ENCODE measurements around the gene NPPC. TPM values are rescaled to one million over a fixed set of nuclear protein-coding genes. Genes with fewer than 3 reads are reported as not detected.

The NPPC gene
- total and polyA plus RNA-seq, 5 donors from 2014 or later, result not detected

- no peaks in the 10 kb centered on the region for H3K27me3 ChIP-seq (ENCODE audit: control insufficient read depth, insufficient read depth, low read length)
- no peaks in the 10 kb centered on the region for H3K9me3 Mint-ChIP-seq
- ATAC-seq (ENCODE audit: low read depth in 2 of 2) (no peak), DNase-seq (no peak)
- no peak overlapping the region for H3K4me3 Mint-ChIP-seq
- no peaks in the 10 kb centered on the region for H3K9me3 ChIP-seq (ENCODE audit: control insufficient read depth in 2 of 2, low read length in 2 of 2)
- H3K36me3 Mint-ChIP-seq, result no peaks in the 10 kb centered on the region
- H3K4me1 ChIP-seq (ENCODE audit: control insufficient read depth, insufficient read depth, low read length, poor library complexity, severe bottlenecking), result no peaks in the 10 kb centered on the region
- H3K4me1 Mint-ChIP-seq, result peaks cover 0 to 2% (median under 1%) of the 10 kb centered on the region in 4 donors
- H3K36me3 ChIP-seq (ENCODE audit: control insufficient read depth, insufficient read depth, low read length), result no peaks in the 10 kb centered on the region
- no peak overlapping the region for H3K27ac Mint-ChIP-seq
- no peak overlapping the region for H3K4me3 ChIP-seq (ENCODE audit: low read depth, low read length)
- peaks cover 17% of the 10 kb centered on the region for H3K27me3 Mint-ChIP-seq
- H3K27ac ChIP-seq (ENCODE audit: insufficient read depth, low read length, poor library complexity, severe bottlenecking), result no peak overlapping the region
Observed at GRCh38 chr2:231907765-231908164, 18.4 kb downstream of the NPPC start.

DNA sequence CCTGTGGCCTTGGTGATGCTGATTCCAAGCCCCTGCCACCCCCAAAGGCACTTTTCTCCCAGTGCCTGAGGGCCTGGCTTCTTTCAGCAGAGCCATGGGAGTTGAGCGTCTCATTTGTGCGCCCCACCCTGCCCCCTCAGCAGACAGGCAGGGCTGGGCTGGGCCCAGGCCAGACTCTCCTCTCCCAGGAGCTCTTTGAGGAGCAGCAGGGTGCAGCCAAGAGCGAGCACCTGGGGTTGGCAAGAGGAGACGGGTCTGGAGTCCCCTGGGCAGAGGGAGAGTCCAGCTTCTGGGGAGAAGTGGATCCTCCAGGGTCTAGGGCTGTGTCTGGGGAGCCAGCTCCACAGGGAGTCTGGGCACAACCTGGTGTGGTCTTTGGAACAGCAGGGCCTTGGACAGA lies 21.2 kb downstream of the NPPC start:
- H3K36me3 Mint-ChIP-seq, result no peaks in the 10 kb centered on the region
- no peak overlapping the region for H3K4me3 Mint-ChIP-seq
- H3K27me3 Mint-ChIP-seq, result peaks cover 22% of the 10 kb centered on the region
- Histone ChIP-seq H3K27ac (ENCODE audit: insufficient read depth, low read length, poor library complexity, severe bottlenecking) (no peak overlapping the region), H3K36me3 (ENCODE audit: control insufficient read depth, insufficient read depth, low read length) (no peaks in the 10 kb centered on the region), H3K4me1 (ENCODE audit: control insufficient read depth, insufficient read depth, low read length, poor library complexity, severe bottlenecking) (no peaks in the 10 kb centered on the region), H3K4me3 (ENCODE audit: low read depth, low read length) (no peak overlapping the region), H3K9me3 (ENCODE audit: control insufficient read depth in 2 of 2, low read length in 2 of 2) (no peaks in the 10 kb centered on the region), H3K27me3 (ENCODE audit: control insufficient read depth, insufficient read depth, low read length) (no peaks in the 10 kb centered on the region)
- H3K27ac Mint-ChIP-seq, result no peak overlapping the region
- no peak for DNase-seq
- peaks cover 0 to 2% (median 0%) of the 10 kb centered on the region in 7 donors for H3K9me3 Mint-ChIP-seq
- ATAC-seq (ENCODE audit: low read depth in 2 of 2), result no peak
- peaks cover 0 to 2% (median under 1%) of the 10 kb centered on the region in 4 donors for H3K4me1 Mint-ChIP-seq

DNA sequence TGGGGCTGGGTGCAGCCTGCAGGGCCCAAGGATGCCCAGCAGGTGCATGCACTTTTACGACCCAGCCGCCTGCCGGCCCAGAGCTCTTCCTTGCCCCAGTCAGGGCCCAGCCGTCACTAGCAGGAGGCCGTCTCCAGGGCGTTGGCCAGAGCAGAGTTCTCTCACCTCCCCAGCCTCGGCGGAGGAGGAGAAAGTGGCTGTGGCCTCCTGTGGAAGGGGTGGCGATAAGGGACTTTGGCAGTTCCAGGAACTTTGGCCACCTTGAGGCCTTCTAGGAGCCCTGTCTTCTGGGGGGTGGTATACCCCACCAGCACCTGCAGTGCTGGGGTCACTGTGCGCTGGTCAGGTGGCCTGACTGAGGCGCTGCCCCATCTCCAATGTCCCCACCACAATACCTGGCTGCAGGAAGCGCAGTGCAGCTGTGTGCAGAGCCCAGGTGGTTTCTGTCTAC lies 22.0 kb downstream of the NPPC start:
- H3K27me3 ChIP-seq (ENCODE audit: control insufficient read depth, insufficient read depth, low read length), result no peaks in the 10 kb centered on the region
- no peaks in the 10 kb centered on the region for H3K4me1 ChIP-seq (ENCODE audit: control insufficient read depth, insufficient read depth, low read length, poor library complexity, severe bottlenecking)
- H3K4me3 ChIP-seq (ENCODE audit: low read depth, low read length), result no peak overlapping the region
- H3K36me3 ChIP-seq (ENCODE audit: control insufficient read depth, insufficient read depth, low read length), result no peaks in the 10 kb centered on the region
- H3K4me1 Mint-ChIP-seq, result no peaks in the 10 kb centered on the region
- ATAC-seq (ENCODE audit: low read depth in 2 of 2) (no peak), DNase-seq (no peak)
- no peak overlapping the region for H3K4me3 Mint-ChIP-seq
- H3K36me3 Mint-ChIP-seq, result no peaks in the 10 kb centered on the region
- H3K9me3 Mint-ChIP-seq, result peaks cover 0 to 2% (median 0%) of the 10 kb centered on the region in 7 donors
- H3K27ac Mint-ChIP-seq, result no peak overlapping the region
- H3K27me3 Mint-ChIP-seq, result peaks cover 22% of the 10 kb centered on the region
- no peak overlapping the region for H3K27ac ChIP-seq (ENCODE audit: insufficient read depth, low read length, poor library complexity, severe bottlenecking)
- H3K9me3 ChIP-seq (ENCODE audit: control insufficient read depth in 2 of 2, low read length in 2 of 2), result no peaks in the 10 kb centered on the region

DNA sequence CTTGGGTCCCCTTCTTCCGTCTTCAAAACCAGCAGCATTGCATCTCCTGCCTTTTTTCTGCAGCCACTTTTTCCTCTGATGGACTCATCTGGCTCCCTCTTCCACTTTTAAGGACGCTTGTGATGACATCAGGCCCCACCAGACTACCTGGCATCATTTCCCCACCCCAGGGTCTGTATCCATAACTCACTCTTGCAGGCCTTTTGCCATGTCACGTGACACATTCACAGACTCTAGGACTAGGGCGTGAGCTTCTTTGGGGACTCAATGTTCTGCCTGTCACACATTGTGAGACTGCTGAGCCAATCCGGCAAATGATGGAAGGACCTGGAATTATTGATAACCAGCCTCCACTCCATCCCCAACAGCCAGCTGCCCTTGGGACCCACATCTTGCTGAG lies 23.6 kb downstream of the NPPC start:
- Mint-ChIP-seq H3K27me3 (peaks cover 25% of the 10 kb centered on the region), H3K9me3 (peaks cover 0 to 2% (median 0%) of the 10 kb centered on the region in 7 donors), H3K4me3 (no peak overlapping the region), H3K36me3 (no peaks in the 10 kb centered on the region), H3K4me1 (no peaks in the 10 kb centered on the region), H3K27ac (no peak overlapping the region)
- DNase-seq, result no peak
- Histone ChIP-seq H3K27ac (ENCODE audit: insufficient read depth, low read length, poor library complexity, severe bottlenecking) (no peak overlapping the region), H3K27me3 (ENCODE audit: control insufficient read depth, insufficient read depth, low read length) (no peaks in the 10 kb centered on the region), H3K4me1 (ENCODE audit: control insufficient read depth, insufficient read depth, low read length, poor library complexity, severe bottlenecking) (no peaks in the 10 kb centered on the region), H3K4me3 (ENCODE audit: low read depth, low read length) (no peak overlapping the region), H3K9me3 (ENCODE audit: control insufficient read depth in 2 of 2, low read length in 2 of 2) (no peaks in the 10 kb centered on the region), H3K36me3 (ENCODE audit: control insufficient read depth, insufficient read depth, low read length) (no peaks in the 10 kb centered on the region)
- ATAC-seq (ENCODE audit: low read depth in 2 of 2), result no peak

GRCh38 chr2:231900972-231901371 lies 25.2 kb downstream of the NPPC start:
- H3K27ac Mint-ChIP-seq, result no peak overlapping the region
- no peak overlapping the region for H3K4me3 ChIP-seq (ENCODE audit: low read depth, low read length)
- peaks cover 0 to 2% (median 0%) of the 10 kb centered on the region in 7 donors for H3K9me3 Mint-ChIP-seq

DNA sequence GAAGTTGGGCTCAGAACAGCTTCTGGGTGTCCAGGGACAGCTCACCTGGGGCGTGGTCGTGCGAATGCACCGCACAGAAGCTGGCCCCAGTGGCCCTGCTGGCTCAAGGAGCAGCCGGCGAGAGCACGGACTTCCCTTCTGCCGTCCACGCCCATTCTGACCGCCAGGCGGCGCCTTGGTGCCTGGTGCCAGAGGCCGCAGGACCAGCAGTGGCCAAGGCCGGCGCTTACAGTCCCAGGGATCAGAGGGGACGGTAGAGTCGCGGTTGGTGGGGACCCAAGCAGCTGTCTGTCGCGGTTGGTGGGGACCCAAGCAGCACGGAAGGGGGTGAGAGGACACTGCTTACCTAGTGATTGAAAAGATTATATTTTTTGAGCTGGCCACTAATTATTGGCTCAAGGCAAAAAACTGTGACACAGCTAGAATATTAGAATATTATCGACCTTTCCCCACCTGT lies 25.7 kb downstream of the NPPC start:
- no peak overlapping the region for H3K4me3 Mint-ChIP-seq
- H3K9me3 Mint-ChIP-seq, result peaks cover 0 to 2% (median 0%) of the 10 kb centered on the region in 7 donors

More at GRCh38 chr2:231900972-231901371, 25.2 kb downstream of the NPPC start:
- H3K36me3 ChIP-seq (ENCODE audit: control insufficient read depth, insufficient read depth, low read length), result no peaks in the 10 kb centered on the region
- H3K4me1 ChIP-seq (ENCODE audit: control insufficient read depth, insufficient read depth, low read length, poor library complexity, severe bottlenecking), result no peaks in the 10 kb centered on the region
- no peak overlapping the region for H3K27ac ChIP-seq (ENCODE audit: insufficient read depth, low read length, poor library complexity, severe bottlenecking)
- Mint-ChIP-seq H3K36me3 (no peaks in the 10 kb centered on the region), H3K27me3 (peaks cover 20% of the 10 kb centered on the region), H3K4me1 (no peaks in the 10 kb centered on the region), H3K4me3 (no peak overlapping the region)
- no peak for DNase-seq
- no peaks in the 10 kb centered on the region for H3K9me3 ChIP-seq (ENCODE audit: control insufficient read depth in 2 of 2, low read length in 2 of 2)
- ATAC-seq (ENCODE audit: low read depth in 2 of 2), result no peak
- H3K27me3 ChIP-seq (ENCODE audit: control insufficient read depth, insufficient read depth, low read length), result no peaks in the 10 kb centered on the region

GRCh38 chr2:231894566-231895380 lies 31.4 kb downstream of the NPPC start:
- DNase-seq, result no peak
- H3K4me1 Mint-ChIP-seq, result no peaks in the 10 kb centered on the region
- no peak for ATAC-seq (ENCODE audit: low read depth in 2 of 2)
- H3K4me3 ChIP-seq (ENCODE audit: low read depth, low read length), result no peak overlapping the region
- H3K27ac Mint-ChIP-seq, result no peak overlapping the region
- H3K9me3 Mint-ChIP-seq, result no peaks in the 10 kb centered on the region
- H3K27me3 ChIP-seq (ENCODE audit: control insufficient read depth, insufficient read depth, low read length), result no peaks in the 10 kb centered on the region
- H3K4me3 Mint-ChIP-seq, result no peak overlapping the region
- H3K4me1 ChIP-seq (ENCODE audit: control insufficient read depth, insufficient read depth, low read length, poor library complexity, severe bottlenecking), result no peaks in the 10 kb centered on the region
- no peak overlapping the region for H3K27ac ChIP-seq (ENCODE audit: insufficient read depth, low read length, poor library complexity, severe bottlenecking)
- H3K36me3 Mint-ChIP-seq, result no peaks in the 10 kb centered on the region
- no peaks in the 10 kb centered on the region for H3K9me3 ChIP-seq (ENCODE audit: control insufficient read depth in 2 of 2, low read length in 2 of 2)
- H3K27me3 Mint-ChIP-seq, result peaks cover 26% of the 10 kb centered on the region
- no peaks in the 10 kb centered on the region for H3K36me3 ChIP-seq (ENCODE audit: control insufficient read depth, insufficient read depth, low read length)

More for the DNA sequence above, 25.7 kb downstream of the NPPC start:
- peaks cover 19% of the 10 kb centered on the region for H3K27me3 Mint-ChIP-seq
- no peak overlapping the region for H3K27ac Mint-ChIP-seq
- no peaks in the 10 kb centered on the region for H3K4me1 ChIP-seq (ENCODE audit: control insufficient read depth, insufficient read depth, low read length, poor library complexity, severe bottlenecking)
- no peak overlapping the region for H3K4me3 ChIP-seq (ENCODE audit: low read depth, low read length)
- H3K27me3 ChIP-seq (ENCODE audit: control insufficient read depth, insufficient read depth, low read length), result no peaks in the 10 kb centered on the region
- ATAC-seq (ENCODE audit: low read depth in 2 of 2) (no peak), DNase-seq (peak in 2 of 3 donors; percentile 9 to 47)
- H3K36me3 ChIP-seq (ENCODE audit: control insufficient read depth, insufficient read depth, low read length), result no peaks in the 10 kb centered on the region
- H3K36me3 Mint-ChIP-seq, result no peaks in the 10 kb centered on the region
- H3K4me1 Mint-ChIP-seq, result no peaks in the 10 kb centered on the region
- H3K9me3 ChIP-seq (ENCODE audit: control insufficient read depth in 2 of 2, low read length in 2 of 2), result no peaks in the 10 kb centered on the region
- no peak overlapping the region for H3K27ac ChIP-seq (ENCODE audit: insufficient read depth, low read length, poor library complexity, severe bottlenecking)

- Histone ChIP-seq H3K4me1 (ENCODE audit: control insufficient read depth, insufficient read depth, low read length, poor library complexity, severe bottlenecking) (no peaks in the 10 kb centered on the region), H3K27me3 (ENCODE audit: control insufficient read depth, insufficient read depth, low read length) (peaks cover 2% of the 10 kb centered on the region), H3K4me3 (ENCODE audit: low read depth, low read length) (no peak overlapping the region), H3K9me3 (ENCODE audit: control insufficient read depth in 2 of 2, low read length in 2 of 2) (no peaks in the 10 kb centered on the region), H3K27ac (ENCODE audit: insufficient read depth, low read length, poor library complexity, severe bottlenecking) (no peak overlapping the region), H3K36me3 (ENCODE audit: control insufficient read depth, insufficient read depth, low read length) (no peaks in the 10 kb centered on the region)
- no peak for ATAC-seq (ENCODE audit: low read depth in 2 of 2)
- Mint-ChIP-seq H3K27me3 (peaks cover 22% of the 10 kb centered on the region), H3K27ac (no peak overlapping the region), H3K9me3 (peaks cover 0 to 2% (median 0%) of the 10 kb centered on the region in 7 donors), H3K36me3 (no peaks in the 10 kb centered on the region), H3K4me3 (no peak overlapping the region), H3K4me1 (no peaks in the 10 kb centered on the region)
- no peak for DNase-seq
Observed at GRCh38 chr2:231891514-231891905, 34.7 kb downstream of the NPPC start.

Data from CD4-positive, CD25-positive, alpha-beta regulatory T cell (primary cell).